Stomach (tissue), 9 donors: ENCODE results near the gene CD2BP2. TPM values are rescaled to one million over a fixed set of nuclear protein-coding genes. Genes with fewer than 3 reads are reported as not detected.
"Not testable (repeated sequence)": the region's sequence is repeated elsewhere in the genome, so short reads cannot be mapped to it uniquely, and the experiment has no call there.

Experiments
- DNase-seq, 2 donors: peaks; one replicate each; pipeline versions ENCODE4 v3.0.0 to v3.0.0-alpha.2; 2013 to 2019
- H3K27ac ChIP-seq, 5 donors: fragments of 200-600 bp in 4 of 5; sonication (generic) in 4 of 5; one replicate each; pipeline ENCODE4 v1.5.1; 2013 to 2019; ENCODE audit warnings: mild to moderate bottlenecking in 1 of 5, moderate library complexity in 1 of 5
- H3K27me3 ChIP-seq, 3 donors: fragments of 200-600 bp; sonication (generic); one replicate each; pipeline ENCODE4 v1.5.1; 2017 to 2019; ENCODE audit warnings: mixed run types in 1 of 3
- H3K36me3 ChIP-seq, 4 donors: fragments of 200-600 bp; sonication (generic); 1 replicate in 3 of 4; 2 replicates in 1 of 4; pipeline ENCODE4 v1.5.1; 2016 to 2019
- H3K4me1 ChIP-seq, 4 donors: fragments of 200-600 bp; sonication (generic); one replicate each; pipeline ENCODE4 v1.5.1; 2016 to 2019
- H3K4me3 ChIP-seq, 4 donors: fragments of 200-600 bp; sonication (generic) in 3 of 4; one replicate each; pipeline ENCODE4 v1.5.1; 2016 to 2019; ENCODE audit warnings: mild to moderate bottlenecking in 1 of 4
- H3K9me3 ChIP-seq, 4 donors: fragments of 200-600 bp; sonication (generic); one replicate each; pipeline ENCODE4 v1.5.1; 2016 to 2019
- CTCF ChIP-seq, 7 experiments: fragments of 450-650 bp in 4 of 7; fragments of 200-600 bp in 3 of 7; sonication (generic) in 3 of 7; IDR thresholded peaks; one replicate each; pipeline ENCODE4 v1.5.1; 2016 to 2019; ENCODE audit warnings: antibody characterized with exemption in 7 of 7, control low read depth in 2 of 7, mild to moderate bottlenecking in 1 of 7
- EP300 ChIP-seq: sonication (generic); formaldehyde crosslinking; IDR thresholded peaks from one replicate; pipeline ENCODE4 v1.6.1; 2017; ENCODE audit warnings: antibody characterized with exemption
- POLR2A ChIP-seq, 4 donors: fragments of 450-650 bp; IDR thresholded peaks; one replicate each; pipeline ENCODE4 v1.6.1; 2016; ENCODE audit warnings: antibody characterized with exemption in 4 of 4, control low read depth in 2 of 4, mild to moderate bottlenecking in 1 of 4, moderate library complexity in 1 of 4
- POLR2AphosphoS5 ChIP-seq, 3 donors: sonication (generic); formaldehyde crosslinking; IDR thresholded peaks; one replicate each; pipeline ENCODE4 v1.6.1; 2016; ENCODE audit warnings: antibody characterized with exemption in 3 of 3
- WGBS, 5 donors: extraction: QIAGEN DNeasy Blood & Tissue Kit in 3 of 5; methylation state at CpG; one replicate each; pipeline versions ENCODE4 v1.1.5 to v1.1.7; 2013 to 2018; 5-methylcytosine and 5-hydroxymethylcytosine counted together
- intact Hi-C: fragments of 100-400 bp; cut with DNase I; formaldehyde crosslinking; loops from one replicate; pipeline ENCODE4 v1.15.1; 2023; ENCODE audit warnings: low total_unique reads
- polyA plus RNA-seq, 3 donors: library from polyadenylated mRNA; stranded (reverse); fragments of 200-250 nt; gene quantifications; one replicate each; pipeline ENCODE4 v1.2.3, GENCODE V29; 2013
- total RNA-seq, 5 donors: library from RNA; depleted of rRNA; stranded (reverse); fragments of >200 nt; gene quantifications; one replicate each; pipeline versions ENCODE4 v1.1.0 to v1.2.3, GENCODE V29; 2014 to 2016
- donor health status: healthy with polysubstance abuse.
- donor health status: Bipolar disorder and iron deficiency.
- donor health status: healthy.

CD2BP2 gene
- total and polyA plus RNA-seq, 8 donors, result 8.8 to 45.2 (median 27.7) TPM

GRCh38 chr16:30349675-30350074, 5.4 kb downstream of the CD2BP2 start:
- Histone ChIP-seq H3K36me3 (peaks cover 26 to 45% (median 41%) of the 10 kb centered on the region in 4 donors), H3K27ac (no peak overlapping the region), H3K9me3 (no peaks in the 10 kb centered on the region), H3K27me3 (no peaks in the 10 kb centered on the region), H3K4me1 (peaks cover 31 to 47% (median 36%) of the 10 kb centered on the region in 4 donors), H3K4me3 (no peak overlapping the region)
- DNase-seq, result no peak
- TF ChIP-seq POLR2A (IDR thresholded peaks at IDR 0.05) (no peak), CTCF (IDR thresholded peaks at IDR 0.05) (no peak)
- intact Hi-C loops, result no loop called here
- 73 to 86% (median 82%) methylated on average over 3 of the region's 3 CpGs for WGBS, 5 donors

GRCh38 chr16:30348929-30349328, 6.2 kb downstream of the CD2BP2 start:
- Histone ChIP-seq H3K4me1 (peaks cover 25 to 39% (median 29%) of the 10 kb centered on the region in 4 donors), H3K36me3 (peaks cover 26 to 45% (median 41%) of the 10 kb centered on the region in 4 donors), H3K27ac (no peak overlapping the region), H3K9me3 (no peaks in the 10 kb centered on the region), H3K27me3 (no peaks in the 10 kb centered on the region), H3K4me3 (no peak overlapping the region)
- TF ChIP-seq EP300 (no peak), CTCF (IDR thresholded peaks at IDR 0.05) (no peak), POLR2AphosphoS5 (IDR thresholded peaks at IDR 0.05) (no peak), POLR2A (IDR thresholded peaks at IDR 0.05) (no peak)
- no peak for DNase-seq
- intact Hi-C loops, result no loop called here
- 87 to 96% (median 95%) methylated on average over 7 of the region's 7 CpGs for WGBS, 5 donors

DNA sequence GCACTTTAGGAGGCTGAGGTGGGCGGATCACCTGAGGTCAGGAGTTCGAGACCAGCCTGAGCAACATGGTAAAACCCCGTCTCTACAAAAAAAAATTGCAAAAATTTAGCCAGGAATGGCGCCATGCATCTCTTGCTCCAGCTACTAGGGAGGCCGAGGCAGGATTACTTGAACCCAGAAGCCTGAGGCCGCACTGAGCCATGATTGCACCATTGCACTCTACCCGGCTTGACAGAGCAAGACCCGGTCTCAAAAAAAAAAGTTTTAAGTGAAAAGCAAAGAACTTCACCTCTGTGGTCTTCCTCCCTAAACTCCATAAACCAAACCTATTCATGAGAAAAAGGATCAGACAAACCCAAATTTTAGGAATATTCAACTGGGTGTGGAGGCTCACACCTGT, 7.0 kb downstream of the CD2BP2 start:
- Histone ChIP-seq H3K27ac (no peak overlapping the region), H3K9me3 (no peaks in the 10 kb centered on the region), H3K4me3 (no peak overlapping the region), H3K27me3 (no peaks in the 10 kb centered on the region), H3K36me3 (peaks cover 19 to 37% (median 33%) of the 10 kb centered on the region in 4 donors), H3K4me1 (peaks cover 17 to 31% (median 21%) of the 10 kb centered on the region in 4 donors)
- 91 to 95% (median 94%) methylated on average over 8 of the region's 8 CpGs for WGBS, 5 donors
- no peak for TF ChIP-seq POLR2AphosphoS5 (IDR thresholded peaks at IDR 0.05)
- no peak for TF ChIP-seq EP300
- TF ChIP-seq POLR2A (IDR thresholded peaks at IDR 0.05), result no peak
- no peak for TF ChIP-seq CTCF (IDR thresholded peaks at IDR 0.05)
- DNase-seq, result no peak
- intact Hi-C loops, result no loop called here

- Histone ChIP-seq H3K36me3 (peaks cover 9 to 19% (median 15%) of the 10 kb centered on the region in 4 donors), H3K4me3 (no peak overlapping the region), H3K4me1 (peaks cover 0 to 13% (median 3%) of the 10 kb centered on the region in 4 donors), H3K9me3 (no peaks in the 10 kb centered on the region), H3K27me3 (no peaks in the 10 kb centered on the region), H3K27ac (no peak overlapping the region)
- 87 to 100% (median 90%) methylated on average over 3 of the region's 3 CpGs for WGBS, 5 donors
- no peak for DNase-seq
- intact Hi-C loops, result no loop called here
- no peak for TF ChIP-seq POLR2A (IDR thresholded peaks at IDR 0.05)
- no peak for TF ChIP-seq POLR2AphosphoS5 (IDR thresholded peaks at IDR 0.05)
- no peak for TF ChIP-seq CTCF (IDR thresholded peaks at IDR 0.05)
- no peak for TF ChIP-seq EP300
These were observed 8.8 kb downstream of the CD2BP2 start for GRCh38 chr16:30346286-30346685.

DNA sequence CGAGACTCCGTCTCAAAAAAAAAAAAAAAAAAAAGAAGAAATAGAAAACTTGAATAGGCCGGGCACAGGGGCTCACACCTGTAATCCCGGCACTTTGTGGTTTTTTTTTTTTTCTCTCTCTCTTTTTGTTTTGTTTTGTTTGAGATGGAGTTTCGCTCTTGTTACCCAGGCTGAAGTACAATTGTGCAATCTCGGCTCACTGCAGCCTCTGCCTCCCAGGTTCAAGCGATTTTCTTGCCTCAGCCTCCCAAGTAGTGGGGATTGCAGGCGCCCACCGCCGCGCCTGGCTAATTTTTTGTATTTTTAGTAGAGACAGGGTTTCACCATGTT, 11.7 kb downstream of the CD2BP2 start:
- 88 to 97% (median 96%) methylated on average over 11 of the region's 11 CpGs for WGBS, 5 donors
- intact Hi-C loops, DNase-seq: not testable (repeated sequence)

More for the DNA sequence above, 11.7 kb downstream of the CD2BP2 start:
- H3K27ac ChIP-seq, H3K27me3 ChIP-seq, H3K9me3 ChIP-seq, H3K36me3 ChIP-seq, H3K4me3 ChIP-seq, H3K4me1 ChIP-seq: not testable (repeated sequence)
